ENCODE measurements around the gene CBX7.

GRCh38 chr22:39098026-39098425 lies 54.5 kb downstream of the CBX7 start:
- no peak for TF ChIP-seq CTCF (conservative IDR thresholded peaks at IDR 0.05; ENCODE audit: low read depth in 2 of 2)
- TF ChIP-seq STAT1 (IDR thresholded peaks at IDR 0.05; ENCODE audit: unreplicated experiment): no peak
- TF ChIP-seq EZH2 (IDR thresholded peaks at IDR 0.05; ENCODE audit: low read depth, unreplicated experiment): no peak
- 0 out of 2 replicates have a peak, but pooled peaks have one; percentile 22 for TF ChIP-seq POLR2AphosphoS5 (IDR thresholded peaks at IDR 0.05; ENCODE audit: low read depth)
- TF ChIP-seq REST (IDR thresholded peaks at IDR 0.05; ENCODE audit: unreplicated experiment): no peak

Data from GM23338 (cell line).